GM12891 (cell line): ENCODE measurements around the gene SDHD.

ENCODE experiments used
- PAX5 ChIP-seq: IDR thresholded peaks from 2 replicates; pipeline ENCODE4 v1.6.1; 2011; ENCODE audit warnings: low read length, moderate library complexity, mild to moderate bottlenecking; ENCODE audit not compliant: insufficient read depth, severe bottlenecking
- POLR2A ChIP-seq: IDR thresholded peaks from 2 replicates; pipeline ENCODE4 v1.6.1; 2011; ENCODE audit warnings: low read depth, low read length, control low read depth
- POLR2AphosphoS5 ChIP-seq: IDR thresholded peaks from 2 replicates; pipeline ENCODE4 v1.6.1; 2011; ENCODE audit warnings: low read depth, low read length, control low read depth
- POU2F2 ChIP-seq: IDR thresholded peaks from 2 replicates; pipeline ENCODE4 v1.6.1; 2011; ENCODE audit warnings: low read depth, mild to moderate bottlenecking, control low read depth, low read length, moderate library complexity
- SPI1 ChIP-seq: IDR thresholded peaks from 2 replicates; pipeline ENCODE4 v1.6.1; 2011; ENCODE audit warnings: low read depth, low read length, control low read depth
- TAF1 ChIP-seq: IDR thresholded peaks from 2 replicates; pipeline ENCODE4 v1.6.1; 2011; ENCODE audit warnings: low read depth, low read length, control low read depth

- TF ChIP-seq POLR2A = no peak
- no peak for TF ChIP-seq POLR2AphosphoS5
- no peak for TF ChIP-seq POU2F2
- TF ChIP-seq TAF1 = no peak
- no peak for TF ChIP-seq SPI1
- TF ChIP-seq PAX5 = no peak
These were observed 36.9 kb upstream of the SDHD start for GRCh38 chr11:112049777-112050176.
